DMS114 treated with DMSO at 0.1 percent for 48 hours (cell line): ENCODE measurements around the gene GRIPAP1.
A peak's percentile ranks its signal among the peaks of the same experiment; 100 is the strongest.

Experiments used
- DNase-seq: peaks from one replicate; lab custom pipeline; 2025; ENCODE audit not compliant: unreplicated experiment; lab: John Stamatoyannopoulos, UW

GRIPAP1 gene, protein sequence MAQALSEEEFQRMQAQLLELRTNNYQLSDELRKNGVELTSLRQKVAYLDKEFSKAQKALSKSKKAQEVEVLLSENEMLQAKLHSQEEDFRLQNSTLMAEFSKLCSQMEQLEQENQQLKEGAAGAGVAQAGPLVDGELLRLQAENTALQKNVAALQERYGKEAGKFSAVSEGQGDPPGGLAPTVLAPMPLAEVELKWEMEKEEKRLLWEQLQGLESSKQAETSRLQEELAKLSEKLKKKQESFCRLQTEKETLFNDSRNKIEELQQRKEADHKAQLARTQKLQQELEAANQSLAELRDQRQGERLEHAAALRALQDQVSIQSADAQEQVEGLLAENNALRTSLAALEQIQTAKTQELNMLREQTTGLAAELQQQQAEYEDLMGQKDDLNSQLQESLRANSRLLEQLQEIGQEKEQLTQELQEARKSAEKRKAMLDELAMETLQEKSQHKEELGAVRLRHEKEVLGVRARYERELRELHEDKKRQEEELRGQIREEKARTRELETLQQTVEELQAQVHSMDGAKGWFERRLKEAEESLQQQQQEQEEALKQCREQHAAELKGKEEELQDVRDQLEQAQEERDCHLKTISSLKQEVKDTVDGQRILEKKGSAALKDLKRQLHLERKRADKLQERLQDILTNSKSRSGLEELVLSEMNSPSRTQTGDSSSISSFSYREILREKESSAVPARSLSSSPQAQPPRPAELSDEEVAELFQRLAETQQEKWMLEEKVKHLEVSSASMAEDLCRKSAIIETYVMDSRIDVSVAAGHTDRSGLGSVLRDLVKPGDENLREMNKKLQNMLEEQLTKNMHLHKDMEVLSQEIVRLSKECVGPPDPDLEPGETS

DNA sequence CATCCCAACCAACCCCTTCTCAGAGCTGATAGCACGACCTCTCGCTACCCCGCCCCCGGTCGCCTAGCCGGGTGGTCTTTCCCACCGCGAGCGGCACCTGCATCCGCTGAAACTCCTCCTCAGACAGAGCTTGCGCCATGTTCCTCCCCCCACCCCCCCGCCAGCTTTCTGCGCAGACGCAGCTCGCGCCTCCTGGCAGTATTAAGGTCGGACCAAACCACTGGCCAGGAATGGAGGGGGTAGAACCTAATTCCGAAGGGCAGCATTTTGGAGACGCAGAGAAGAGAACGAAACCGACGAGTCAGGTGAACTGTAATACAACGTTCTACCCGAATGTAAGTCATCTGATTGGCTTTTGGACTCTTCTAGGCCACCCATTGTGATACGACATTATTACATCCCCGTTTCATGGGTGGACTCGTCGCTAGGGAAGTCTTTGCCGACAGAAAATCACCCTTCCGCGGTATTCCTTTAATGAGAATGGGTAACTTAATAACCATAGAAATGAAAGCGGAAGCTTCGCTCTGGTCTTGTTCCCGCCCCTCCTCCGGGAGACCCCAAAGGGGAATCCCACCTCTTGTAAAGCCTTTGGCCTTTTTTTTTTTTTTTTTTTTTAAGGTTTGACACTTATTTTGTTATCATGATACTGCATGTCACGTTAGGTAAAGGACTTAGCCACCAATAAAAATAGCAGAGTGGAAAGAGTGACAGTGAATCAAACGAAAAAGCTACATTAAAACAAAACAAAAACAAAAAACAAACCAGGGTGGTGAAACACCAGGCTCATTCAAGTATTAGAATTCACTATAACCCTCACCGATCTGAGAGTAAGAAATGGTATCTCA lies at the start of gene GRIPAP1:
GRIPAP1 (minus strand) TSS at position 174 of the 845 bp plus-strand sequence; CDS start at position 139, 35 bp downstream.
- DNase-seq: peak; percentile 82

DNA sequence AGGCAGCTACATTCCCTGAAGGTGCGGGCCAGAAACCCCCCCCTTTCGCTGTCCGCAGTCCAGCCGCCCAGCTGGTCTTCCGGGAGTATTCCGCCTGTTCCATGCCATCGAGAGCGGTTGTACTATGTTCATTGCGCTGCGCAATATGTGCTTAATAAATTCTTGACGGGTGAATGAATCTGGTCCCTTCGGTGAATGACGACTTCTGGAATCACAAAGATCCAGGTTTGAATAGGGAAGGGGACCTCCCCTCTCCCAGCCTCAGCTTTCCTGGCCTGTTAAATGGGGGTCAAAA lies 41.9 kb upstream of the GRIPAP1 start:
- DNase-seq: no peak

DNA sequence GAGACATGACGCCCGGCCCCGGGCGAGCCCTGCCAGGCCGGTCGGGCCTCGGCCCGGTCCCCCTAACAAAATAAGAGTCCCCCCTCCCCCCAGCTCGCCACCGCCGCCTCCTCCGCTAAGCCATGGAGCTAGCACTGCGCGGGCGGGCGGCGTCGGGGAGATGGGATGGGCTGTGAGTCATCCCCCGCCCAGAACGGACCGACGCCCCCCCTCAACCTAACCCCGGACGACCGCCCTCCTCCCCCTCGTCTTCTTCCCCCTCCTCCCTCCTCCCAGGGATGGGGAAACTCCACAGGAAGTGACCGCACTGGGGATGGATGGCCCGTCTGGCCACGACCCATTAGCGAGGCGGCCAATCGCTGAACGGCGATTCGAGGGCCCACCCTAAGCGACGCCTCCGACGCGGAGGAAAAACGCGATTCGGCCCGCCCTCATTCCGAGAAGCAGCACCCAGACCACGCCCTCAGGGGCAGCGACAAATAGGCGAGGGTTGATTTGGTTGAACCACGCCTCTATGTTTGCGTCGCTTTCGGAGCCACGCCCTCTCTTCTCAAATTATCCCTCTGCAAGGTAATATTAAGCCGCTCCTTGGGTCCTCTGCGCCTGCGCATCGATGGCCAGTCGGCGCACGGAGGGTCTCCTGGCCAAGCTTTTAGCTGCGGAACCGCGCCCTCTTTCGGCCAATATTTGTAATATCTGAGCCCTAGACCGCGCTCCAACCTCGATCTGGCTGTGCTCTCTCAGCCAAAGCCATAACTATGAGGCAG lies 41.3 kb upstream of the GRIPAP1 start, which contains the start of gene TFE3:
TFE3 (minus strand) TSS at position 138 of the 767 bp plus-strand sequence; CDS start at position 7, 131 bp downstream.
- DNase-seq: peak; percentile 96

DNA sequence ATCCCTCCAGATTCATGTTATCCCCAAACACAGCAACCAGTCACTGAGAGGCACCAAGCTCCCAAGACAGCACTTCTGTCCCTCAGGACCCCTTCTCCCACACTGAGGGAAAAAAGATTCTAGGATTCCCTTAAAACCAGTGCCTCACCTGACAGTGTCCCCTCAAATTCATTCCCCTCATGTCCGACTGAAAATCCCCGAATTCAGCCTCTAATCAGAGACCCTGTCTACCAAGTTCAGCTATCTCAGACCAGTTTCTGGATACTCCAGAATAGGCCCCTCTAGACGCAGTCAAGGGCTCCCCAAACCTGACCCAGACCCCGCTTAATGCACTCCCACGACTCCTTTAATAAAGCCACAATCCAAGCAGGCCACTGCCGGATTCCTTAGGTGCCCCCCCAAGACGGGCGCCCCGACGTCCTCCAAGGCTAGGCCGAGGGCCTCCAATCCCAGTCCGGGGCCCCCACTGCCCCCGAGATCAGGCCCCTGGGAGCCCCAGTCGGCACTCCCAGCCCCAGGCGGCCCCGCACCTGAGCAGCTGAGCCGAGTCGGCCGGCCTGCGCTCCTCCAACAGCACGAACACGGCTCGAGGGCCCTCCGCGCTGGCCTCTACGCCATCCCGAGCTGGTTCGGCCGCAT lies 40.6 kb upstream of the GRIPAP1 start:
- DNase-seq: no peak

DNA sequence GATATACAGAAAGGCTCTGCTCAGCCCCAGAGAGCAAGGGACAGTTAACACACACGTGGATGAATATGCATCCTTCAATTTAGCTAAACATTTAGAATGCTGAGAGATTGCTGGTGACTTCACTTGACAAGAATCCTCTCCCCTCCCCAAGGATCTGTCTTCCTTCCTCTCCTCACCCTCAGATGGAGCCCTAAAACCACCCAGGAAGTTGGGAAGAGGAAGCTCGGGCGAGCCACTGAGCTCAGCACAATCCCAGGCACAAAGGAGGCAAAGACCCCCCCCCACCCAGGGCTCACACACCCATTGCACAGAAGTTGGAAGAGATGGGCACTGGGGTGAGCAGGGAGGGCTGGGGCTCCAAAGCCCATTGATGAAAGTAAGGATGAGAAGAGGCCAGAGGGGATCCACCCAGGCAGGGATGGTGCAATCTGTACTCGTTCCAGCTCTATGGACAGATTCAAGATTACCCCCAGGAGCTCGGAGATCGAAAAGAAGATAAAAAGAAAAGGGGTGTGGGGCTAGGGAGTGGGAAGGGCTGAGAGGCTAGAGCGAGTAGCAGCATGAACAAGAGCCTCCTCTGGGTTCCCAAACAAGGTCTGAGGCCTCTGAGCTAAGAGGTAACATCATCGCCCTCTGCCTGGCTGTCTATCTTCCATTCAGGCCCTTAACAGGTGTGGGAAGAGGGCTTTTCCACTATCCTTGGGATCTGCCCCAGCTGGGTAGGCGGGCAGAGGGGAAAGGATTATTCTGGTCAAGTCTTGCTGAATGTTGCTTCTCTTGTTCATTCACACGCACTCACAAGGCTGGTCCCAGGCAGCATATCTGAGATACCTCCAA lies 39.9 kb upstream of the GRIPAP1 start:
- DNase-seq: no peak

DNA sequence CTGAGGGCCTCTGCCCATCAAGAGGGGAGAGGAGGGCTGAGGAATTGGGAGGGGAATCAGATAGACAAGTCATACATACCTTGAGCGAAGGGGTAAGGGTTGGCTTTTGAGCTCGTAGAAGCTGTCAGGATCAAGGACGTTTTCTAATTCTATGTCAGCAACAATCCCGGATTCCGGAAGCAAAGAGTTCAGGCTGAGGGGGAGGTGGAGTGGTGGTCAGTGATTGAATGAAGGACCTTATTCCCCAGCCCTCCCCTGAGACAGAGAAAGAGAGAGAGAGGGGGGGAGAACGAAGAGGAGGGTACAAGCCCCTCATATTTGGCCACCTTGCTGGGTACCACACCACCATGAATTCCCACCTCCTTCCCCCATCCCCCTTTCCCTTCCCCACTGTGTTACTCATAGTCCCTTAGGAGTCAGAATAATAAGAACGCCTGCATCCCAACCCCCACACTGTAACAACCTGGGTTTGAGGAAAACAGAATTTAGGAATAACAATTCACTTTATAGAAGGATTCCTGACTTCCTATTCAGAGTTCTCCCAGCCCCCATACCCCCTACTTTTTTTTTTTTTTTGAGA lies 38.4 kb upstream of the GRIPAP1 start:
- no peak for DNase-seq

DNA sequence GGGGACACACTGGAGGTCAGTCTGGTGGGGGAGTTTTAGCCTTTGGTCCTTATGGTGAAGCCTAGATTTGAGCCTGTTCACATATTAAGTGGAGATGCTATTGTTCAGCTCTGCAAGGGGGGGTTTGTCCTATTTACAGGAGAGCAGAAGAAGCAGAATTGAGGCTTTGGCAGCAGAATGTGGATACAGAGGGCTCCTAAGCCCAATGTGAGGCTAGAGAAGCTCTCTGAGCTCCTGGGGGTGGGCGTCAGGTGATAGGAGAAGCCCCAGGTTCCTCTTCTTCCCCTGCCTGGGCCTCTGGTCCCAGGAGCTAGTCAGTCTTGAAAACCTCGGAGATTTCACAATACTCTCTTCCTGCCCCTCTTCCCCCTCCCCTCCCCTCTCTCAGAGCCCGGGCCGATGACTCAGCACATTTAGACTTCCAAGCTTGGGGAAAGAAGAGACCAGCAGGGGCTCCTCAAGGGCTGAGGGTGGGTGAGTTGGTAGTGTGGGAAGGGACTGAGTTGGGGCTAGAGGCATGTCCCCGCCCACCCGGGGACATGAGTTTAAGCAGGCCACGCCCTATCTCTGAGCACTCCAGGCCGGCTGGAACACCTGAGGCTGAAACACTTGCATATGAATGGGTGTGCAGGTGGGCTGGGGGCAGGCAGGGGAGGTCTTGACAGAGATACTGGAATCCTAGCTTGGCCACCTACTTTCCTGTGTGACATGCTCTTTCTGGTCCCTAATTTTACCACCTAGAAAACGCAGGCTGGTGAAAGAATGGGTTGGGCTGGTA lies 37.7 kb upstream of the GRIPAP1 start:
- no peak for DNase-seq

DNA sequence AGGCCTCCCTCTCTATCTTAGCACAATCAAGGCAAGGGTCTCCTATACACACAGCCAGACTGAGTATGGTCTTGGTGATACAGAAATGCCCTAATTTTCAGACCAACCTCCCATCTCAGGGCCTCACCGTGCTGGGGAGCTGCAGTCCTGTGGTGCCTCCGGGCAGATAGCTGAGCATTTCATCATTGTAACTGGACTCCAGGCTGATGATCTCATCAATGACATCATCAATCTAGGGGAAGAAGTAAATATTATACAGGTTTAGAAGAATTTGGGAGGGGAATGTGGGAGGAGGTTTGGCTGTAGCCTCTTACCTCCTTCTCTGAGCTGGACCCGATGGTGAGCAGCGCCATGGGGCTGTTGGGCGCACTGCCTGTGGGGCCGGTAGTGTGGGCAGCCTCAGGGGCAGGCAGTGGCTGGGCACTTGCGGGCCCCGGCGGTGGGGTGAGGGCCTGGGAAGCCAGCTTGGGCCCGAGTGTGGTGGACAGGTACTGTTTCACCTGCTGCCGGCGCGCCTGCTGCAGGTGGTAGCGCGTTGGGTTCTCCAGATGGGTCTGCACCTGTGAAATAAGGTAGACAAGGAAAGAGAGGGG lies 35.9 kb upstream of the GRIPAP1 start:
- no peak for DNase-seq

DNA sequence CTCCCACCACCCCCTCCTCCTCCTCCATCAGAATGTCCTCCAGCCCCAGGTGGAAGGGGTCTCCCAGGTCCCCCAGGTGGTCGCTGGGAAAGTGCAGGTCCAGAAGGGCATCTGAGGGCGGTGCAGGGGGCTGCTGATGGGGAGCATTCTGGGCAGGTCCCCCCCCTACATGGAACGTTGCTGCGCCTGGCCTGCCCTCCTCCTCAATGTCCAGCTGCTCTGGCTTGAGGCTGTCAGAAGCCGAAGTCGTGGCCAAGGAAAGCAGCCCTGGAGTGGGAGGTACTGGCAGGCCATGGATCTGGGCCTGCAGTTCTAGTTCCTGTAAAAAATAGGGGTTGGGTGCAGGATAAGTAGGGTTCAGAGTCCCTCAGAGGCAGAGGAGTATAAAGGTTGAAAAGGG lies 28.2 kb upstream of the GRIPAP1 start:
- DNase-seq: no peak

DNA sequence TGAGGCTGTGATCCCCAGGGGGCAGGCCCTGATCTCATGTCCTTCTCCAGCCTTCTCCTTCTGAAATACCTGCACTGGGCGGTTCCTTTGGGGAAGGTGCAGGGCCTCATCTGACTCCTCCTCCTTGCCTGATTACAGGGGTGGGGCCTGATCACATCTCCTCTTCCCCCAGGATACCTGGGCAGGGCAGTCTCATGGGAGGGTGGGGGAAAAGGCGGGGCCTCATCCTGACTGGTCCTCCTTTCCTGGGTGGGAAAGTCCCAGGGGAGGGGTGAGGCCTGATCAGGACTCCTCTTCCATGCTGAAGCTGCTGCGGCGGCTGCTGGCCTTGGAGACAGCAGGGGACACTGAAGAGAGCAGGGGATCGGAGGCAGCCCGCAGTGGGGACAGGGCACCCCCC lies 27.8 kb upstream of the GRIPAP1 start:
- DNase-seq: no peak

DNA sequence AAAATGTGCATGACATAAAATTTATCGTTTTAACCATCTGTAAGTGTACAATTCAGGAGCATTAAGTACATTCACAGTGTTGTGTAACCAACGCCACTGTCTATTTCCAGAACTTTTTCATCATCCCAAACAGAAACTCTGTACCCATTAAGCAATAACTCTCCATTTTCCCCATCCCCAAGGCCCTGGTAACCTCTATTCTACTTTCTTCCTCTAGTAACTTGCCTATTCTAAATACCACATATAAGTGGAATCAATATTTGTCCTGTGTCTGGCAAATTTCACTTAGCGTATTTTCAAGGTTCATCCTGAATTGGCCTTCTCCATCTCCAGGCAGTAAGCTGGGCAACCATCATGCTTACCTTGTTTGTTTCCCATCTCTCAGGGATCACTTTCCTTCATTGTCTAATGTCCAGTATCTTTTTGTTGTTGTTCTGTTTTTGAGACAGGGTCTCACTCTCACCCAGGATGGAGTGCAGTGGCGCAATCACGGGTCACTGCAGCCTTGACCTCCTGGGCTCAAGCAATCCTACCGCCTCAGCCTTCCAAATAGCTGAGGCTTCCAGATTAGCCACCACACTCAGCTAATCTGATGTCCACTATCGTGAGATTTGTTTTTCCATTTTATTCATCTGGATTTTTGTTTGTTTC lies 17.7 kb upstream of the GRIPAP1 start:
- DNase-seq: no peak

DNA sequence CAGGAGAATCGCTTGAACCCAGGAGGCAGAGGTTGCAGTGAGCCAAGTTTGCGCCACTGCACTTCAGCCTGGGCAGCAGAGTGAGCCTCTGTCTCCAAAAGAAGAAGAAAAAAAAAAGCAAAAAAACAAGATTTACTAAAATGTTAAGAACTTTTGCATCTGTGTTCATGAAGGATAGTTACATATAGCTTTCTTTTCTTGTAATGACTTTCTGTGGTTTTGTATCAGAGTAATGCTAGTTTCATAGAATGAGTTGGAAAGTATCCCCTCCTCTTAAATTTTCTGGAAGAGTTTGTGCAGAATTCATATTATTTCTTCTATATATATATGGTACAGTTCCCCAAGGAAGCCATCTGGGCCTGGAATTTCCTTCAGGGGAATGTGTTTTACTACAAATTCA lies 17.0 kb upstream of the GRIPAP1 start:
- no peak for DNase-seq

DNA sequence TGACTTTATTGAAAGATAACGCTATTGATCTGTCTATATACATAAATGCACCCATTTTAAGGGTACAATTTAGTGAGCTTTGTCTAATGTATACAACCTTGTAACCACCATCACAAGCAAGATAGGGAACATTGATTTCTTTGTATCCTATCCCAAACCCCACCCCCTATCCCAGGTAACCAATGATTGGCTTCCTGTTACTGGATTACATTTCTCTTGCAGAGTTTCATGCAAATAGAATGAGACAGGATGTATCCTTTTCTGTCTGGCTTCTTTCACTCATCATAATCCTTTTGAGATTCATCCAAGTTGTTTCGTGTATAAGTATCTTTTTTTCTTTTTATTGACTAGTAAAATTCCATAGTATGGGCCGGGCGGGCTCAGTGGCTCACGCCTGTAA lies 1.6 kb upstream of the GRIPAP1 start:
- DNase-seq: no peak

DNA sequence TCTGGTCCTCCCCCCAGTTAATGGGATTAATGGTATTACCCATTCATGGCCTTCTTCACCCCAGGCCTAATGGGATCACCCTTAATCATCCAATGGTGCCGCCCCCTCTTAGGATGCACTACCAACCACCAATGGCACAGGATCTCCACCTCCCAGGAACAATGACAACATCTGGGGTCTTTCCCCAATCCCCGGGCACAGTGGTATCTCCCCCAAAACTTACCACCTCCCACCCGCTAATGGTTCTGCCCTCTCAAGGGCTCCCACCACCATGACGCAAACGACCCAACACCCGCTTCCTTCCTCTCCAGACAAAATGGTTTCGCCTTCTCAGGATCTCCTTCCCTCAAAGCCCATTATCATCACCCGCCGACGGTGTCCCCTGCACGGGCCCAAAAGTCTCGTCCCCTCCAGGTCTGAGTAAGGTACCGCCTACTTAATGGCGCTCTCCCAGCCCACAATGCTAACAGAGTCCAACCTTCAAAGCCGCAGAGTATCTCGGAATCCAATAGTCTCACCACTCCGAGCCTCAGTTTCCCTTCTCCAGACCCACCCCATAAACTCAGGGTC lies 458 bp downstream of the GRIPAP1 start:
- DNase-seq: no peak

DNA sequence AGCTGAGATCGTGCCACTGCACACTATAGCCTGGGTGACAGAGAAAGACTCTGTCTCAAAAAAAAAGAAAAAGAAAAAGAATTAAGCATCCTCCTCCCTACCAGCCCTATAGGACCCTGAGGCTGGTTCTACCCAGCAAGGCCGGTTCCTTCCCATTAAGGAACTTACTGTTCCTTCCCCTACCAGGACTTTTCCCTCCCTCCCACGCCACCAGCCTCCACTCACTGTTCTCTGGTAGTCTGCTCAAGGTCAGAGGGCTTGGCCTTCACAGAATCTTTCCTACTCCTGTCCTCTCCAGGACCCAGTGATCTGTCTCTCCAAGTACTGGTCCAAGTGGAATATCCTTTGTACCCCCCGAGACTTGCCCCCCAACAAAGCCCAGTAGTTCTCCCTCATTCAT lies 1.4 kb downstream of the GRIPAP1 start:
- DNase-seq: no peak

DNA sequence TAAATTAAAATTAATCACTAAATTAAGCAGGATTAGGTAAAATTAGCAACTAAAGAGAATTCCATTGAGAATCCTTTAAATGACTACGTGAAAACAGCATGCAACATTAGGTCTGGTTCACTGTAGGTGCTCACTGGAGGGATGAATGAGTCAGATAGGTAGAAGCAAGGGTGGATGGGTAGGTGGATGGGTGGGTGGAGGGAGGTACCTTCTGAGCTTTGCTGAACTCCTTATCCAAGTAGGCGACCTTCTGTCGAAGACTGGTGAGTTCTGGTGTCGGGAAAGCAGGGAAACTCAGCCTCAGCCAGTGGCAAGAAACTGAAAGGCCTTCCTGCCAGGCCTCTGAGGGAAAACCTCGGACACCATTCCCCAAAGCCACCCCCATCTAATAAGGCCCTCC lies 3.0 kb downstream of the GRIPAP1 start:
- no peak for DNase-seq

DNA sequence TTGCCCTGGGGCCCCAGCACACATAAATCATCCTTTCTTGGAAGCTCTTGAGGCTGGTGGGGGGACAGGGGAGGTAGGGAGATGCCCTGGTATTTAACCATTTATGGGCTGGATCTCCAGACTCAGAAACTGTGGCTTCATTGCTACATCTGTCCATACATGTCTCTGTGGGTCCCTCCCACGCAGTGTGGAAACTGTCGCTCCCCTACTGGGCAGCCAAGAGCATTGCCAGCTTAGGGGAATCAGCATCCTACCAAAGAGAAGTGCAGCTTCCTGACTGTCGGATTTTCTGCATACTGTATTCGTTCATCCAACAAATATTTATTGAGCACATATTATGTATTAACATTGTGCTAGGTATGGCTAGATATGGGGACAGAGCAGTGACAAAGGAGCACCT lies 3.7 kb downstream of the GRIPAP1 start:
- DNase-seq: no peak
